ENCODE measurements around the gene LRRC73. TPM values are rescaled to one million over a fixed set of nuclear protein-coding genes. Genes with fewer than 3 reads are reported as not detected.
"Not testable (repeated sequence)": the region's sequence is repeated elsewhere in the genome, so short reads cannot be mapped to it uniquely, and the experiment has no call there.

LRRC73 gene
- total RNA-seq, 1 donor, result not detected

DNA sequence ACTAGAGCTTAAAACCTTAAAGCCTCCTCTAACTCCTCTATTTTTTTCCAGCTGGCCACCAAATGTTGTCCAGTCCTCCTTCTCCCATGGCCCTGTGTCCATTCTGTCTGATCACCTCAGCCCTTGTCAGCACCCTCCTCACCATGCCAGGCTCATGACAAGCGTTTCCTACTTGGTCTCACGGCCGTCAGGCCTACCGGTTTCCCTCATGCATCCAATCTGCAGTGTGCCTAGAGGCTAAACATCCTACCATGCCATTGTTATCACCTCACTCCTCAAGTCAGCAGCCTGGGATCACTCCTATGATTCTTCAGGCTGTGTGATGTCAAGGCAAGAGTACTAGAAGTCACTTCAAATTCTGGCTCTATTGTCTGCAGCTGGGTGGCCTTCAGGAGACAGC is 42.4 kb downstream of the LRRC73 start:
- Histone ChIP-seq H3K27me3 (ENCODE audit: insufficient read depth, low read length) (peaks cover 8% of the 10 kb centered on the region), H3K4me1 (ENCODE audit: insufficient read depth, low read length) (no peaks in the 10 kb centered on the region), H3K4me3 (ENCODE audit: low read length) (no peak overlapping the region), H3K9me3 (ENCODE audit: low read depth, low read length) (no peaks in the 10 kb centered on the region)

DNA sequence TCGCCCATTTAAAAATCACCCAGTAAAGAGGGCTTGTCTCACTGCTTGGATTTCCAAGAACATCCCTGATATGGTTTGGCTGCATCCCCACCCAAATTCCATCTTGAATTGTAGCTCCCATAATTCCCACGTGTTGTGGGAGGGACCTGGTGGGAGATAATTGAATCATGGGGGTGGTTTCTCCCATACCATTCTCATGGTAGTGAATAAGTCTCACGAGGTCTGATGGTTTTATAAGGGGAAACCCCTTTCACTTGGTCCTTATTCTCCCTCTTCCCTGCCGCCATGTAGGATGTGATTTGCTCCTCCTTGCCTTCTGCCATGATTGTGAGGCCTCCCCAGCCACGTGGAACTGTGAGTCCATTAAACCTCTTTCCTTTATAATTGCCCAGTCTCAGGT is 42.9 kb downstream of the LRRC73 start:
- peaks cover 11% of the 10 kb centered on the region for H3K27me3 ChIP-seq (ENCODE audit: insufficient read depth, low read length)
- H3K4me1 ChIP-seq (ENCODE audit: insufficient read depth, low read length); H3K9me3 ChIP-seq (ENCODE audit: low read depth, low read length); H3K4me3 ChIP-seq (ENCODE audit: low read length): not testable (repeated sequence)

DNA sequence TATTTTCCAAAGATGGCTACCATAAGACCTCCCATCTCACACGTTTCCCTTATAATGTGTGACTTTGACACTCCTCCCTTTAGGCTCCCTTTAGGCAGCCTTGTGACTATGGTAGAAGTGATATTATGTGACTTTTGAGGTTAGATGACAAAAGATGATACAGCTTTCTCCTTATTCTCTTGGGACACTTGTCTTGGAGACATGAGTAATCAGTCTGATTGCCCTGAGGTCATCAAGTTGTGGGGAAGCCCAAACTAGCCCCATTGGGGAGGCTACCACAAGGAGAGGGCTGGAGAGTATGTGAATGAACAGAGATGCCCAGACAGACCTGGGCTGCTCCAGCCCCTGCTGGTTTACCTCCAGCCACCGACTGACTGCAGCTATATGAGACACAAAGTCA is 44.2 kb downstream of the LRRC73 start:
- Histone ChIP-seq H3K9me3 (ENCODE audit: low read depth, low read length) (no peaks in the 10 kb centered on the region), H3K4me3 (ENCODE audit: low read length) (no peak overlapping the region), H3K27me3 (ENCODE audit: insufficient read depth, low read length) (peaks cover 11% of the 10 kb centered on the region), H3K4me1 (ENCODE audit: insufficient read depth, low read length) (no peaks in the 10 kb centered on the region)

DNA sequence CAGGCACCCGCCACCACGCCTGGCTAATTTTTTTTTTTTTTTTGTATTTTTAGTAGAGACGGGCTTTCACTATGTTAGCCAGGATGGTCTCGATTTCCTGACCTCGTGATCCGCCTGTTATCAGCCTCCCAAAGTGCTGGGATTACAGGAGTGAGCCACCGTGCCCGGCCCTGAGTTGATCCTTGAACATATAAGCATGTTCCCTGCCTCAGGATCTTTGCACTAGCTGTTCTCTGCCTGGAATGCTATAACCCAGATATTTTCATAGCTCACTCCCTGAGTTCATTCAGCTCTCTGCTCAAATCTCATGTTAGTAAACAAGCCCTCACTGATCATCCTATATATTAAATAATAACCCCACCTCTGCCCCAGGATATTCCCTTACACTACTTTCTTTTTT is 45.8 kb downstream of the LRRC73 start:
- Histone ChIP-seq H3K4me3 (ENCODE audit: low read length) (no peak overlapping the region), H3K27me3 (ENCODE audit: insufficient read depth, low read length) (peaks cover 11% of the 10 kb centered on the region), H3K4me1 (ENCODE audit: insufficient read depth, low read length) (no peaks in the 10 kb centered on the region)

DNA sequence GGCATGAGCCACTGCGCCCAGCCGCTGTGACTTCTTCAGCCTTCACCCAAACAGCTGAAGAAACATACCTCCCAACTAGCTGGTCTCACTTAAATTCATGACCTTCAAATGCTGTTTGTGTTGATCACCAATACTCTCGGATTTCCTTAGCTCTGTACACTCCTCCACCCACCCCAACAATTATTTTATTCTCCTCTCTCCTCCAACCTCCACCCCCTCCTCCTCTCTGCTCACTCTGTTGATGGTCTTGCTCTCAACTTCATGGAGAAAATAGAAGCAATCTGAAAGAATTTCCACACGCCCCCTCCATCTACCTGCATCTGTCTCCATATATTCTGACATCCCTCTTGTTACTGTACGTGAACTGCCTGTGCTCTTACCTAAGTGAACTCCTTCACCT is 48.2 kb downstream of the LRRC73 start:
- Histone ChIP-seq H3K4me3 (ENCODE audit: low read length) (no peak overlapping the region), H3K27me3 (ENCODE audit: insufficient read depth, low read length) (peaks cover 15% of the 10 kb centered on the region), H3K4me1 (ENCODE audit: insufficient read depth, low read length) (no peaks in the 10 kb centered on the region), H3K9me3 (ENCODE audit: low read depth, low read length) (no peaks in the 10 kb centered on the region)

More for the DNA sequence above, 45.8 kb downstream of the LRRC73 start:
- H3K9me3 ChIP-seq (ENCODE audit: low read depth, low read length), result no peaks in the 10 kb centered on the region

DNA sequence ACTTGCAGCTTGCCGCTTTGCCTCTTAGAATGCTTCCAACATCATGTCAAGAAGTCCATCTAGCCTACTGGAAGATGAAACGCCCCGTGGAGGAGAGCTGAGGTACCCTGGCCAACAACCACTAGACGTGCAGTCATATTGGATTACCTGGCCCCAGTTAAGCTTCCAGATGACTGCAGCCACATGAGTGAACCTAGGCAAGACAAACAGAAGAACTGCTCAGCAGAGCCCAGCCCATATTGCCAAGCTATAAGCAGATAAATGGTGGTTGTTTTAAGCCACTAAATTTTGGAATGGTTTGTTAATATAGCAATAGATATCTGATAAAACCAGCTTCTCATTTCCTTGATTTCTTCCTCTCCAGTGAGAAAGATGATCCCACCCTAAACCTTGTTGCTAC is 50.1 kb downstream of the LRRC73 start:
- H3K27me3 ChIP-seq (ENCODE audit: insufficient read depth, low read length), result peaks cover 28% of the 10 kb centered on the region
- no peak overlapping the region for H3K4me3 ChIP-seq (ENCODE audit: low read length)
- H3K9me3 ChIP-seq (ENCODE audit: low read depth, low read length), result no peaks in the 10 kb centered on the region
- peaks cover 8% of the 10 kb centered on the region for H3K4me1 ChIP-seq (ENCODE audit: insufficient read depth, low read length)

DNA sequence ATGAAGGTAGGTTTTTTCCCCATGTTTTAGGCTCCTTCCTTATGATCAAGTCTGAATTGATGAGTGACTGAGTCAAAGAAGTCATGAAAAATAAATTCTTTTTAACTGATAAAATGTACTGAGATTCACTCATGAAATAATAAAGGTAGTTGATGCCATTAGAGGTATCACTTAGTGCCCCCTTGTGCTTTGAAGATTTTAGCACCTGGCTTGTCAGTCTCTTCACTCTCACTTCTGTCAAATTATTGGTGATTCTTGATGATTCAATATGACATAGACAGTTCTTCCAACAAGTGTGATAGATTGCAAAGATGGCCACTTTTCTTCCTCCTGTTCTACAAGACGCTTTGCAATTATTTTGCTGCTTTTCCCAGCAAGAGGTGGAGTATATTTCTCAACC is 50.6 kb downstream of the LRRC73 start:
- Histone ChIP-seq H3K4me1 (ENCODE audit: insufficient read depth, low read length) (peaks cover 13% of the 10 kb centered on the region), H3K9me3 (ENCODE audit: low read depth, low read length) (no peaks in the 10 kb centered on the region), H3K4me3 (ENCODE audit: low read length) (no peak overlapping the region), H3K27me3 (ENCODE audit: insufficient read depth, low read length) (peaks cover 28% of the 10 kb centered on the region)

DNA sequence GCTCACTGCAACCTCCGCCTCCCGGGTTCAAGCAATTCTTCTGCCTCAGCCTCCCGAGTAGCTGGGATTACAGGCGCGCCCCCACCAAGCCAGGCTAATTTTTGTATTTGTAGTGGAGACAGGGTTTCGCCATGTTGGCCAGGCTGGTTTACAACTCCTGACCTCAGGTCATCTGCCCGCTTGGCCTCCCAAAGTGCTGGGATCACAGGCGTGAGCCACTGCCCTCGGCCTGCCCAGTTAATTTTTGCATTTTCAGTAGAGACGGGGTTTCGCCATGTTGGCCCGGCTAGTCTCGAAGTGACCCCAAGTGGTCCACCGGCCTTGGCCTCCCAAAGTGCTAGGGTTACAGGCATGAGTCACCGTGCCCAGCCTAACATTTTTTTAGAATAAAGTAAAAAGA is 52.0 kb downstream of the LRRC73 start:
- Histone ChIP-seq H3K27me3 (ENCODE audit: insufficient read depth, low read length) (peaks cover 22% of the 10 kb centered on the region), H3K4me1 (ENCODE audit: insufficient read depth, low read length) (peaks cover 17% of the 10 kb centered on the region)
- H3K9me3 ChIP-seq (ENCODE audit: low read depth, low read length); H3K4me3 ChIP-seq (ENCODE audit: low read length): not testable (repeated sequence)

DNA sequence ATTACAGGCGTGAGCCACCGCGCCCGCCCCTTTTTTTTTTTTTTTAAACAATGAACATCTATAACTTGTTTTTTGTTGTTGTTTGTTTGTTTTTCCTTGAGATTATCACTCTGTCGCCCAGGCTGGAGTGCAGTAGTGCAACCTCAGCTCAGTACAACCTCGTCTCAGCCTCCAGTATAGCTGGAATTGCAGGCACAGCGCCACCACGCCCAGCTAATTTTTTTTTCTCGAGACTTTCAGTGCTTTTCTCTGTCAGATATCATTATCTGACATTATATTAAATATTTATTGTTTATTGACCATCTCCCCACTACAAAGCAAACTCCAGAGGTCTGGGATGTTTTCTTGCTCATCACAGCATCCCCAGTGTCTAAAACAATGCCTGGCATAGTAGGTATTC is 52.5 kb downstream of the LRRC73 start:
- Histone ChIP-seq H3K9me3 (ENCODE audit: low read depth, low read length) (no peaks in the 10 kb centered on the region), H3K4me1 (ENCODE audit: insufficient read depth, low read length) (peaks cover 17% of the 10 kb centered on the region), H3K27me3 (ENCODE audit: insufficient read depth, low read length) (peaks cover 18% of the 10 kb centered on the region)

More for the DNA sequence above, 52.5 kb downstream of the LRRC73 start:
- H3K4me3 ChIP-seq (ENCODE audit: low read length), result no peak overlapping the region

Other genes with a start within 250 kb of the LRRC73 start
- gene SLC22A7, start 212.1 kb downstream of the LRRC73 start, total RNA-seq, result not detected
- 0.84 TPM for gene CRIP3, start 201.5 kb downstream of the LRRC73 start, total RNA-seq
- gene ZNF318, start 140.7 kb downstream of the LRRC73 start, total RNA-seq, result 22.9 TPM
- gene ABCC10, start 82.8 kb downstream of the LRRC73 start, total RNA-seq, result 12.3 TPM
- 0.31 TPM for gene DLK2, start 54.8 kb downstream of the LRRC73 start, total RNA-seq
- gene TJAP1, start 32.8 kb downstream of the LRRC73 start, total RNA-seq, result 9.0 TPM
- gene YIPF3, start 6.6 kb upstream of the LRRC73 start, total RNA-seq, result 29.4 TPM
- 22.7 TPM for gene POLR1C, start 6.7 kb upstream of the LRRC73 start, total RNA-seq
- 17.3 TPM for gene XPO5, start 65.7 kb upstream of the LRRC73 start, total RNA-seq
- 2.7 TPM for gene POLH, start 65.8 kb upstream of the LRRC73 start, total RNA-seq
- 31.7 TPM for gene GTPBP2, start 118.9 kb upstream of the LRRC73 start, total RNA-seq
- 55.9 TPM for gene MAD2L1BP, start 125.5 kb upstream of the LRRC73 start, total RNA-seq
- 0.42 TPM for gene RSPH9, start 134.7 kb upstream of the LRRC73 start, total RNA-seq
- gene MRPS18A, start 177.4 kb upstream of the LRRC73 start, total RNA-seq, result 29.5 TPM